Right ventricle myocardium inferior (tissue), 1 donor: ENCODE data around the gene MRM3. TPM values are rescaled to one million over a fixed set of nuclear protein-coding genes. Genes with fewer than 3 reads are reported as not detected.

Experiments
- ATAC-seq: fragments of 200-7000 bp; cut with Tn5 transposase; one replicate; pipeline ENCODE4 v1.9.1; 2020; ENCODE audit warnings: mild to moderate bottlenecking, moderate library complexity
- DNase-seq: peaks from one replicate; pipeline ENCODE4 v3.0.0; 2021; ENCODE audit errors: missing footprints
- intact Hi-C: fragments of 100-400 bp; cut with DNase I; formaldehyde crosslinking; loops from one replicate; pipeline ENCODE4 v1.11.0; 2022
- total RNA-seq: library from RNA; stranded (reverse); fragmentation: NEBNext Ultra II Directional; extraction: Animal tissue kit (Norgen Biotek cat#: 25700); gene quantifications from one replicate; pipeline ENCODE4 v1.2.1, GENCODE V29; 2021
- donor health status: DM: no; HTN: yes; CAD: no; lungs with severe emphysema.

The MRM3 gene
- total RNA-seq, 1 donor from 2014 or later: 18.7 TPM

DNA sequence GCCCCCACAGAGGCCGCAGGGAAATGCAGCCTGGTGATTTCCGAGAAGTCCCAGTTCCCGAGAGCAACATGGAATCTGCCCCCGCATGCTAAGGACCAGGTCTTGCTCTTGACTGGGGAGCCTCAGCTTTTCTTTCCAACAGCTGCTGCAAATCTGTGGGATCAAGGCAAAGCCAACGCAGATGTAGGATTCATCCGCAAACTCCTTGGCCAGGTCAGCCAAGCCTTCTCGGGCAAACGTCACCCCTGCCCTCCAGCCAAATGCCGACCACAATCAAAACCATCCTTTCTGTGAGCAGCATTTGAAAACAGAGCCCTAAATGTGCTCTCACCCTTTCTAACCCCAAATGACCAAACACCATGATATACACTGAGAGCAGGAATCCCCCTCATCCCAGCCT, 54.0 kb downstream of the MRM3 start:
- intact Hi-C loops: no loop called here
- DNase-seq: no peak
- no peak for ATAC-seq

DNA sequence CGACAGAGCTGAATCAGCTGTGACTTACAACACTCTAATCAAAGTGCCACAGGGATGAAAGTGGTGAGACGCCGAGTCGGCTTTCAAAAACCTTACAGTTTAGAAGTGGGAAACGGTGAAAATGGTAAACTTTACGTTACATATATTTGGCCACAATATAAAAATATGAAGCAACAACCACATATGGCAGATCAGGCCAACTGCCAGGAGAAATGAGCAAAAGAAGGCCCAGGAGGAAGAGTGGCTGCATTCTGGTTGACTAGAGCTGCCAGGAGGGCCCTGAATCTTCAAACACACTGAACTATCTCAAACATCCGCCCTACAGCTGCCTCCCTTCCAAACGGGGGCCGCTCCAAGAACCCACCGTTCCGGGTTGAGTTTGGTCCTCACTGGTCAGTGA, 56.3 kb downstream of the MRM3 start:
- DNase-seq (no peak), ATAC-seq (no peak)
- intact Hi-C loops: no loop called here

DNA sequence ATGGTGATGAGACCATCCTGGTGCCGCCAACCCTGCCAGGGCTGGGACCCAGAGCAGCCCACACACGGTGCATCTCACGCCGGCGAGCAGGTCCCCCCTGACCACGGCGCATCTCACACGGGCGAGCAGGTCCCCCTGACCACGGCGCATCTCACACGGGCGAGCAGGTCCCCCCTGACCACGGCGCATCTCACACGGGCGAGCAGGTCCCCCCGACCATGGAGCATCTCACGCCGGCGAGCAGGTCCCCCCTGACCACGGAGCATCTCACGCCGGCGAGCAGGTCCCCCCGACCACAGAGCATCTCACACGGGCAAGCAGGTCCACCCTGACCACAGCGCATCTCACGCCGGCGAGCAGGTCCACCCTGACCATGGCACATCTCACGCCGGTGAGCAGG, 59.2 kb downstream of the MRM3 start:
- ATAC-seq (peak; percentile 35), DNase-seq (no peak)
- intact Hi-C loops: no loop called here

Other genes starting within 250 kb of the MRM3 start
- gene VPS53, start 67.5 kb upstream of the MRM3 start, total RNA-seq: 33.5 TPM
- 2.5 TPM for gene TLCD3A, start 49.8 kb upstream of the MRM3 start, total RNA-seq
- 12.6 TPM for gene GEMIN4, start 30.1 kb upstream of the MRM3 start, total RNA-seq
- 21.2 TPM for gene GLOD4, start 73 bp upstream of the MRM3 start, total RNA-seq
- gene NXN, start 197.4 kb downstream of the MRM3 start, total RNA-seq: 18.5 TPM
- gene TIMM22, start 214.8 kb downstream of the MRM3 start, total RNA-seq: 17.3 TPM